Gastroesophageal sphincter (tissue), 3 donors: ENCODE results near the gene RUFY1.

Experiments used
- CTCF ChIP-seq, 4 experiments: fragments of 200-600 bp in 2 of 4; fragments of 450-650 bp in 2 of 4; sonication (generic) in 1 of 4; IDR thresholded peaks; one replicate each; pipeline ENCODE4 v1.5.1; 2017 to 2019; ENCODE audit warnings: antibody characterized with exemption in 4 of 4, mild to moderate bottlenecking in 2 of 4, moderate library complexity in 2 of 4
- EP300 ChIP-seq: sonication (generic); formaldehyde crosslinking; IDR thresholded peaks from one replicate; pipeline ENCODE4 v1.6.1; 2017; ENCODE audit warnings: antibody characterized with exemption, mild to moderate bottlenecking
- POLR2A ChIP-seq, 2 donors: fragments of 450-650 bp; IDR thresholded peaks; one replicate each; pipeline ENCODE4 v1.6.1; 2017; ENCODE audit warnings: antibody characterized with exemption in 2 of 2, mild to moderate bottlenecking in 2 of 2, moderate library complexity in 1 of 2
- POLR2AphosphoS5 ChIP-seq: sonication (generic); formaldehyde crosslinking; IDR thresholded peaks from one replicate; pipeline ENCODE4 v1.6.1; 2017; ENCODE audit warnings: antibody characterized with exemption

GRCh38 chr5:179620703-179621350 lies 70.5 kb downstream of the RUFY1 start:
- TF ChIP-seq POLR2A (IDR thresholded peaks at IDR 0.05) (no peak), CTCF (IDR thresholded peaks at IDR 0.05) (no peak), POLR2AphosphoS5 (no peak), EP300 (no peak)
